ENCODE data around the gene CHSY1.
"Not testable (repeated sequence)": the region's sequence is repeated elsewhere in the genome, so short reads cannot be mapped to it uniquely, and the experiment has no call there.

The CHSY1 gene

GRCh38 chr15:101244036-101244781 is 7.6 kb downstream of the CHSY1 start:
- DNase-seq (ENCODE audit: low read depth), result no peak

GRCh38 chr15:101243420-101243819 is 8.4 kb downstream of the CHSY1 start:
- DNase-seq (ENCODE audit: low read depth), result no peak

- no peak for DNase-seq (ENCODE audit: low read depth)
These were observed 8.9 kb downstream of the CHSY1 start for GRCh38 chr15:101242999-101243336.

- peak; percentile 22 for DNase-seq (ENCODE audit: low read depth)
These were observed 9.5 kb downstream of the CHSY1 start for GRCh38 chr15:101242160-101242998.

GRCh38 chr15:101240358-101240757 is 11.5 kb downstream of the CHSY1 start:
- DNase-seq (ENCODE audit: low read depth), result no peak

- no peak for DNase-seq (ENCODE audit: low read depth)
These were observed 12.1 kb downstream of the CHSY1 start for GRCh38 chr15:101239724-101240136.

- no peak for DNase-seq (ENCODE audit: low read depth)
These were observed 14.6 kb downstream of the CHSY1 start for GRCh38 chr15:101237251-101237650.

- DNase-seq (ENCODE audit: low read depth), result no peak
These were observed 18.1 kb downstream of the CHSY1 start for GRCh38 chr15:101233651-101234280.

GRCh38 chr15:101232677-101233076 is 19.2 kb downstream of the CHSY1 start:
- no peak for DNase-seq (ENCODE audit: low read depth)

- DNase-seq (ENCODE audit: low read depth), result no peak
These were observed 23.5 kb downstream of the CHSY1 start for GRCh38 chr15:101228313-101228712.

- DNase-seq (ENCODE audit: low read depth), result no peak
These were observed 26.2 kb downstream of the CHSY1 start for GRCh38 chr15:101225658-101226057.

GRCh38 chr15:101221902-101222301 is 29.9 kb downstream of the CHSY1 start:
- DNase-seq (ENCODE audit: low read depth), result no peak

GRCh38 chr15:101220060-101220459 is 31.8 kb downstream of the CHSY1 start:
- DNase-seq (ENCODE audit: low read depth), result no peak

- DNase-seq (ENCODE audit: low read depth), result no peak
These were observed 32.4 kb downstream of the CHSY1 start for GRCh38 chr15:101219441-101219840.

GRCh38 chr15:101217446-101217845 is 34.4 kb downstream of the CHSY1 start:
- no peak for DNase-seq (ENCODE audit: low read depth)

- no peak for DNase-seq (ENCODE audit: low read depth)
These were observed 35.7 kb downstream of the CHSY1 start for GRCh38 chr15:101216100-101216499.

- no peak for DNase-seq (ENCODE audit: low read depth)
These were observed 36.2 kb downstream of the CHSY1 start for GRCh38 chr15:101215681-101216080.

GRCh38 chr15:101214435-101215097 is 37.3 kb downstream of the CHSY1 start:
- DNase-seq (ENCODE audit: low read depth), result not testable (repeated sequence)

GRCh38 chr15:101213570-101213969 is 38.3 kb downstream of the CHSY1 start:
- no peak for DNase-seq (ENCODE audit: low read depth)

- no peak for DNase-seq (ENCODE audit: low read depth)
These were observed 38.7 kb downstream of the CHSY1 start for GRCh38 chr15:101213147-101213546.

- no peak for DNase-seq (ENCODE audit: low read depth)
These were observed 40.0 kb downstream of the CHSY1 start for GRCh38 chr15:101211897-101212296.

GRCh38 chr15:101210466-101210865 is 41.4 kb downstream of the CHSY1 start:
- no peak for DNase-seq (ENCODE audit: low read depth)
